SK-N-SH treated with all-trans-retinoic acid at 6 μM for 48 hours (cell line): ENCODE measurements around the gene IFNG-AS1.

Experiments
- ATAC-seq: fragments of 200-7000 bp; cut with Tn5 transposase; 3 replicates; pipeline ENCODE4 v1.9.1; 2020; ENCODE audit warnings: mild to moderate bottlenecking, moderate library complexity
- CREB5 ChIP-seq: fragments of 250-450 bp; sonication (Bioruptor Pico); IDR thresholded peaks from 2 replicates; pipeline ENCODE4 v1.5.1; 2020; ENCODE audit warnings: low read depth, mild to moderate bottlenecking, moderate library complexity
- CSDC2 ChIP-seq: fragments of 250-450 bp; sonication (Bioruptor Pico); IDR thresholded peaks from 2 replicates; pipeline ENCODE4 v1.5.0; 2020; ENCODE audit warnings: mild to moderate bottlenecking, moderate library complexity
- CSRNP3 ChIP-seq: fragments of 250-450 bp; sonication (Bioruptor Pico); IDR thresholded peaks from 2 replicates; pipeline ENCODE4 v1.5.1; 2021; ENCODE audit warnings: mild to moderate bottlenecking, moderate library complexity
- ESRRG ChIP-seq: fragments of 250-450 bp; sonication (Bioruptor Pico); IDR thresholded peaks from 2 replicates; pipeline ENCODE4 v1.6.1; 2021; ENCODE audit warnings: mild to moderate bottlenecking
- GLIS3 ChIP-seq: fragments of 250-450 bp; sonication (Bioruptor Pico); IDR thresholded peaks from 2 replicates; pipeline ENCODE4 v1.5.0; 2020; ENCODE audit warnings: mild to moderate bottlenecking, moderate library complexity
- ISL1 ChIP-seq: fragments of 250-450 bp; sonication (Bioruptor Pico); IDR thresholded peaks from 2 replicates; pipeline ENCODE4 v2.1.2; 2022; ENCODE audit warnings: mild to moderate bottlenecking, moderate library complexity
- OSR1 ChIP-seq: fragments of 250-450 bp; sonication (Bioruptor Pico); IDR thresholded peaks from 2 replicates; pipeline ENCODE4 v1.8.0; 2022; ENCODE audit warnings: moderate library complexity, mild to moderate bottlenecking, inconsistent platforms
- PATZ1 ChIP-seq: fragments of 250-450 bp; sonication (Bioruptor Pico); IDR thresholded peaks from 2 replicates; pipeline ENCODE4 v1.8.0; 2020; ENCODE audit warnings: mild to moderate bottlenecking, moderate library complexity, borderline replicate concordance
- POU6F1 ChIP-seq: fragments of 250-450 bp; sonication (Bioruptor Pico); IDR thresholded peaks from 2 replicates; pipeline ENCODE4 v1.8.0; 2021; ENCODE audit warnings: low read depth, mild to moderate bottlenecking, moderate library complexity, borderline replicate concordance
- PPARA ChIP-seq: fragments of 250-450 bp; sonication (Bioruptor Pico); IDR thresholded peaks from 2 replicates; pipeline ENCODE4 v1.5.0; 2020; ENCODE audit warnings: mild to moderate bottlenecking, borderline replicate concordance
- RARB ChIP-seq: fragments of 250-450 bp; sonication (Bioruptor Pico); IDR thresholded peaks from 2 replicates; pipeline ENCODE4 v1.8.0; 2021; ENCODE audit warnings: mild to moderate bottlenecking, moderate library complexity
- SNAI2 ChIP-seq: fragments of 250-450 bp; sonication (Bioruptor Pico); IDR thresholded peaks from 2 replicates; pipeline ENCODE4 v1.5.0; 2020; ENCODE audit warnings: mild to moderate bottlenecking, moderate library complexity
- TCF4 ChIP-seq: fragments of 250-450 bp; sonication (Bioruptor Pico); IDR thresholded peaks from 2 replicates; pipeline ENCODE4 v1.8.0; 2021; ENCODE audit warnings: mild to moderate bottlenecking, moderate library complexity, borderline replicate concordance
- TOX ChIP-seq: fragments of 250-450 bp; sonication (Bioruptor Pico); IDR thresholded peaks from 2 replicates; pipeline ENCODE4 v1.8.0; 2021; ENCODE audit warnings: mild to moderate bottlenecking, moderate library complexity, borderline replicate concordance
- TSHZ2 ChIP-seq: fragments of 250-450 bp; sonication (Bioruptor Pico); IDR thresholded peaks from 2 replicates; pipeline ENCODE4 v1.5.0; 2020; ENCODE audit warnings: mild to moderate bottlenecking, moderate library complexity
- ZC3H10 ChIP-seq: fragments of 250-450 bp; sonication (Bioruptor Pico); IDR thresholded peaks from 2 replicates; pipeline ENCODE4 v1.5.1; 2021; ENCODE audit warnings: mild to moderate bottlenecking, moderate library complexity
- ZFP3 ChIP-seq: fragments of 250-450 bp; sonication (Bioruptor Pico); IDR thresholded peaks from 2 replicates; pipeline ENCODE4 v1.5.0; 2020; ENCODE audit warnings: mild to moderate bottlenecking, moderate library complexity
- ZFP30 ChIP-seq: fragments of 450-650 bp; formaldehyde crosslinking; IDR thresholded peaks from 2 replicates; pipeline ENCODE4 v1.5.0; 2022; ENCODE audit warnings: mild to moderate bottlenecking, moderate library complexity
- ZNF565 ChIP-seq: fragments of 450-650 bp; formaldehyde crosslinking; conservative IDR thresholded peaks from 2 replicates; pipeline ENCODE4 v1.5.0; 2020; ENCODE audit warnings: low read depth, mild to moderate bottlenecking, moderate library complexity
- ZNF70 ChIP-seq: fragments of 450-650 bp; formaldehyde crosslinking; IDR thresholded peaks from 2 replicates; pipeline ENCODE4 v1.5.0; 2020; ENCODE audit warnings: mild to moderate bottlenecking, moderate library complexity

IFNG-AS1 gene

GRCh38 chr12:68020049-68020448, 30.8 kb downstream of the IFNG-AS1 start:
- TF ChIP-seq RARB (CRISPR knock-in tag) (no peak), CSDC2 (CRISPR knock-in tag) (no peak), OSR1 (no peak), ISL1 (CRISPR knock-in tag) (no peak), ZNF565 (no peak)
- TF ChIP-seq, all 23 proteins: peak for 0
- ATAC-seq: no peak

- no peak for ATAC-seq
- no peak for TF ChIP-seq CSRNP3 (CRISPR knock-in tag)
- TF ChIP-seq, all 23 proteins: peak for 0
These were observed 31.5 kb downstream of the IFNG-AS1 start for GRCh38 chr12:68020699-68021098.

GRCh38 chr12:68028647-68029046, 39.4 kb downstream of the IFNG-AS1 start:
- no peak for TF ChIP-seq ESRRG (CRISPR knock-in tag)
- TF ChIP-seq ZC3H10 (CRISPR knock-in tag): no peak
- TF ChIP-seq ISL1 (CRISPR knock-in tag): no peak
- TF ChIP-seq PATZ1 (CRISPR knock-in tag): no peak
- TF ChIP-seq CREB5 (CRISPR knock-in tag): no peak
- TF ChIP-seq PPARA (CRISPR knock-in tag): no peak
- no peak for TF ChIP-seq SNAI2
- TF ChIP-seq ZFP30: no peak
- no peak for TF ChIP-seq RARB (CRISPR knock-in tag)
- TF ChIP-seq ZNF70 (CRISPR knock-in tag): no peak
- TF ChIP-seq TSHZ2: no peak
- no peak for TF ChIP-seq TCF4 (CRISPR knock-in tag)
- TF ChIP-seq CSDC2 (CRISPR knock-in tag): no peak
- no peak for TF ChIP-seq TOX (CRISPR knock-in tag)
- TF ChIP-seq POU6F1 (CRISPR knock-in tag): no peak
- no peak for TF ChIP-seq CSRNP3 (CRISPR knock-in tag)
- no peak for TF ChIP-seq ZFP3
- no peak for TF ChIP-seq GLIS3
- TF ChIP-seq ZNF565: no peak
- no peak for ATAC-seq
